Activated naive CD4-positive, alpha-beta T cell treated with anti-CD3 and anti-CD28 coated beads, Interleukin-2, amount 50 U/mL, for 24 hours (primary cell): ENCODE measurements around the gene ARNT2.

Experiments used
- H3K27ac Mint-ChIP-seq: one replicate; pipeline ENCODE4 v1.8.0; 2021; ENCODE audit warnings: mild to moderate bottlenecking, mixed read lengths
- H3K27me3 Mint-ChIP-seq: one replicate; pipeline ENCODE4 v1.8.0; 2021; ENCODE audit warnings: mixed read lengths
- H3K36me3 Mint-ChIP-seq: one replicate; pipeline ENCODE4 v1.8.0; 2021; ENCODE audit warnings: mixed read lengths
- H3K4me1 Mint-ChIP-seq: one replicate; pipeline ENCODE4 v1.8.0; 2021; ENCODE audit warnings: mixed read lengths
- H3K4me3 Mint-ChIP-seq: one replicate; pipeline ENCODE4 v1.8.0; 2021; ENCODE audit warnings: mild to moderate bottlenecking, mixed read lengths
- H3K9me3 Mint-ChIP-seq: one replicate; pipeline ENCODE4 v1.8.0; 2021; ENCODE audit warnings: mixed read lengths

The ARNT2 gene

GRCh38 chr15:80594091-80594889 lies 190.1 kb downstream of the ARNT2 start:
- Mint-ChIP-seq H3K9me3 (no peaks in the 10 kb centered on the region), H3K4me1 (no peaks in the 10 kb centered on the region), H3K4me3 (no peak overlapping the region), H3K36me3 (no peaks in the 10 kb centered on the region), H3K27ac (no peak overlapping the region), H3K27me3 (no peaks in the 10 kb centered on the region)

DNA sequence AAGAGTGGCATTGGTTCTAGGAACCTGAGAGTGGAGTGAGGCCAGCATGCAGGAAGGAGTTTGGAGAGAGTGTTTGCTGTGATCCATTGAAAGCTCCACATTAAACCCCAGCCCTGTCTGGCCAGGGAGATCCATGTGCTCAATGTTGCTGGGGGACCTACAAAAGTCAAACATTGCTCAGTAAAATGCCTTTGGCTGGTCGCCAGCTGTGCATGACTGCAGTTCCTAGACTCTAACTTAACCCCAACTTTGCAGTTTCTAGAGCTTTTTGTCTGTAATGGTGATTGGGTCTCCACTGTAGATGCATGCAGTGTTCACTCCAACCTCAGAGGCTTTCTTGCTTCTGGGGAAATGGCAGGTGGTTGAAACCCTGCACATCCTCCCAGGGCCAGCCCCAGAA lies 191.2 kb downstream of the ARNT2 start:
- no peaks in the 10 kb centered on the region for H3K9me3 Mint-ChIP-seq
- H3K27me3 Mint-ChIP-seq: no peaks in the 10 kb centered on the region
- H3K4me1 Mint-ChIP-seq: no peaks in the 10 kb centered on the region
- H3K36me3 Mint-ChIP-seq: no peaks in the 10 kb centered on the region
- no peak overlapping the region for H3K4me3 Mint-ChIP-seq
- no peak overlapping the region for H3K27ac Mint-ChIP-seq

DNA sequence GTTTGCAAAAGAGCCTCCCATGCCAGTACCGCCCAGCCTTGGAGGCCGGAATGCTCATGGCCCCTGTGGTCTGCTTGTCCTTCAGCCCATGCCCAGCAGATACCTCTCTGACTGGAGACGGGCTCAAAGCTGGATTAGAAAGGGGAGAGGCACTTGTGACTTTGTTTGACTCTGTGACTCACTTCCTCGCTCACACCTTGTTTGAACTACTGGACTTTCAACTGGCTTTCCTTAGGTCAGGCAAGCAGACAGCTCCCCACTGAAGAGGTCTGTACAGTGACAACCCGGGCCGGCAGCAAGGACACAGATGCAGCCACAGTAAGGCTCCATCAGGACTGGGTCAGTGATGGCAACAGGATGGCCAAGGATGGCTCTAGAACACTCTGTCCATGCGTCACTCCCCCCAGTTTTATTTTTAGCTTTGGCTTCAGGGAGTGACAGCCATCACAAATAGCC lies 192.4 kb downstream of the ARNT2 start:
- H3K4me3 Mint-ChIP-seq: no peak overlapping the region
- no peak overlapping the region for H3K27ac Mint-ChIP-seq
- H3K27me3 Mint-ChIP-seq: no peaks in the 10 kb centered on the region
- no peaks in the 10 kb centered on the region for H3K36me3 Mint-ChIP-seq
- H3K4me1 Mint-ChIP-seq: no peaks in the 10 kb centered on the region
- H3K9me3 Mint-ChIP-seq: no peaks in the 10 kb centered on the region

- no peaks in the 10 kb centered on the region for H3K36me3 Mint-ChIP-seq
- no peak overlapping the region for H3K27ac Mint-ChIP-seq
- no peak overlapping the region for H3K4me3 Mint-ChIP-seq
- no peaks in the 10 kb centered on the region for H3K9me3 Mint-ChIP-seq
- H3K4me1 Mint-ChIP-seq: no peaks in the 10 kb centered on the region
- H3K27me3 Mint-ChIP-seq: no peaks in the 10 kb centered on the region
Measured at GRCh38 chr15:80597076-80597475, 192.9 kb downstream of the ARNT2 start.

GRCh38 chr15:80599359-80599758 lies 195.2 kb downstream of the ARNT2 start:
- Mint-ChIP-seq H3K27ac (no peak overlapping the region), H3K4me1 (no peaks in the 10 kb centered on the region), H3K36me3 (no peaks in the 10 kb centered on the region), H3K4me3 (no peak overlapping the region), H3K27me3 (peaks cover 1% of the 10 kb centered on the region), H3K9me3 (no peaks in the 10 kb centered on the region)

DNA sequence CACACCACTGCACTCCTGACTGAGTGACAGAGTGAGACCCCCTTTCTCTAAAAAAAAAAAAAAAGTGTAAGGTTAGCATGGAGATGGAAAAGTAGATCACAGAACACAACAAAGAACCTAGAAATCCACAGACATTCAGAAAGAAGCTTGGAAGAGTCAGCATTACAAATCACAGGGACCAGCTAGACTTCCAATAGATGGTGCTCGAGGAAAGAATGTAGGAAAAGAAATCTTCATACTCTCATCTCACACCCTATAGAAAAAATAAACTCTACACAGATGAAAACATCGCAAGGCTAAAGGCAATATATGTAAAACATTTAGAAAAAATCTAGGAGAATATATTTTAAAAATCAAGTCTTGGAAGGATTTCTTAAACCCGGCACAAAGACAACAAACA lies 196.4 kb downstream of the ARNT2 start:
- Mint-ChIP-seq H3K36me3 (peaks cover 1% of the 10 kb centered on the region), H3K27ac (no peak overlapping the region), H3K9me3 (no peaks in the 10 kb centered on the region), H3K4me1 (no peaks in the 10 kb centered on the region), H3K27me3 (peaks cover 2% of the 10 kb centered on the region), H3K4me3 (no peak overlapping the region)

- Mint-ChIP-seq H3K27ac (no peak overlapping the region), H3K36me3 (peaks cover 3% of the 10 kb centered on the region), H3K9me3 (no peaks in the 10 kb centered on the region), H3K4me3 (no peak overlapping the region), H3K4me1 (no peaks in the 10 kb centered on the region), H3K27me3 (peaks cover 5% of the 10 kb centered on the region)
Measured at GRCh38 chr15:80601256-80601655, 197.1 kb downstream of the ARNT2 start.

DNA sequence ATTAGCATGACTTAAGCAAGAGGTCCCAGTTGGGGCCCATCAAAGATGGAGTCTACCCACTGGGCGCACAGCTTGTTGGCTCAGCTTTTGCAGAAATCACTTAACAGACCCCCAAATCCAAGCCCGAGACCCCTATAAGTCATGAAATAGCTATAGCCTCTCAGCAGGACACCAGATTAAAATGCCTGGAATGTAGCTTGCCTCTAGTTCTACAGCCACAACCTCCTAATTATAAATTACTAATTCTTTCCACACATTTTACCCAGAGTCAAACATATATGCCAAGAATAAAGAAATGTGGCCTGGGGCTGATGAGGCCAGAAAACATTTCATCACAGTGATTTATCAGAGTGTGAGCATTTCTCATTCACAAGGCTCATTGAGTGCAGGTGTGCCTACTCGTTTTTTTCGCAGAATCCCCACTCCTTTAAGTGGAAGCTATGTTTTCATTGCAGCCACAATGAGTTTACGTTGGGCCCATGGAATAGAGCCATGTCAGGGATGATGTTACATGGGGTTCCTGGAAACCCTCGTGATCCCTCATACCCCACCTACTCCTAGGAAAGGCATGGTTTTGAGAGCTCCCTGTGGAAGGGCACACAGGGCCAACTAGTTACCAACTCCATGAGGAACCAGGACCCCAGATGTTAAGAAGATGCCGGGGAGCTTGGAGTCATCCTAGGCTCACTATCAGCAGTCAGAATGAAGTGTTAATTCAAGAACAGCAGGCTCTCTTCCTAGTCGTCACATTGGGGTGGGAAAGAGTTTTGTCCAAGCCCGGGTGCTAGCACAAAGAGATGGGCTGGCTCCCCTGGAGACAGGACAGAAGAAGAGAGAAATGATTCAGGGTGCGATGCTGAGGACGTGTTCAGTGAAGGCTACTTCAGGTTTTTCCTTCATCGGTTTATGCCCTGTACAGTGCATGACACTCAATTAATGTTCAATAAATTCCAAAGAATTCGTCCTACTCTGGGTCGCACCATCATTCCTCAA lies 200.7 kb downstream of the ARNT2 start:
- peaks cover 5% of the 10 kb centered on the region for H3K27me3 Mint-ChIP-seq
- no peaks in the 10 kb centered on the region for H3K4me1 Mint-ChIP-seq
- H3K9me3 Mint-ChIP-seq: no peaks in the 10 kb centered on the region
- H3K36me3 Mint-ChIP-seq: peaks cover 3% of the 10 kb centered on the region
- H3K27ac Mint-ChIP-seq: no peak overlapping the region
- H3K4me3 Mint-ChIP-seq: no peak overlapping the region

DNA sequence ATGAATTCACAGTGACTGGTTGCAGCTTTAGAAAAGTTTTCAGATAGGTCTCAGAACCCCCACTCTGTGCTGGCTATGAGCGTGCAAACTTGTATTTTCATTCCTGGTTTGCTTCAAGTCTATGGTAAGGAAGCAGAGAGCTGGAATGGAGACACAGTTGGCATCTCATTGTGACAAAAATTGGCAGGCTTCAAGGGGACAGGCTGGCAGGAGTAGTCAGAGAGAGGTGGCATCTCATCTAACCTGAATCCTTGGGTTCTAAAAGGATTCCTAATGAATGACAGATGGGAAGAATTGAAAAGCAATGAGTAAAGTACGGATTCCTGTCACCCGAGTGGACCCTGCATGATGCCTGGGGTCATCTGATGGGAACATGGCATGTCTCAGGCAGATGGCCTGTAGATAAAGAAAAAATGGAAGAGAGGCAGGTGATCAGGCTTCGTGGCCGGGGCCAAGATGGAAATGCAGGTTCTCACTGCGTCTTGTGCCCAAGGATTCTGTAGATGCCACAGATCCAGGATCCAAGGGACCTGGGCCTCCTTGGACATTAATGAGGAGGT lies 201.5 kb downstream of the ARNT2 start:
- peaks cover 5% of the 10 kb centered on the region for H3K27me3 Mint-ChIP-seq
- H3K9me3 Mint-ChIP-seq: no peaks in the 10 kb centered on the region
- H3K4me3 Mint-ChIP-seq: no peak overlapping the region
- H3K4me1 Mint-ChIP-seq: no peaks in the 10 kb centered on the region
- H3K27ac Mint-ChIP-seq: no peak overlapping the region
- peaks cover 3% of the 10 kb centered on the region for H3K36me3 Mint-ChIP-seq

DNA sequence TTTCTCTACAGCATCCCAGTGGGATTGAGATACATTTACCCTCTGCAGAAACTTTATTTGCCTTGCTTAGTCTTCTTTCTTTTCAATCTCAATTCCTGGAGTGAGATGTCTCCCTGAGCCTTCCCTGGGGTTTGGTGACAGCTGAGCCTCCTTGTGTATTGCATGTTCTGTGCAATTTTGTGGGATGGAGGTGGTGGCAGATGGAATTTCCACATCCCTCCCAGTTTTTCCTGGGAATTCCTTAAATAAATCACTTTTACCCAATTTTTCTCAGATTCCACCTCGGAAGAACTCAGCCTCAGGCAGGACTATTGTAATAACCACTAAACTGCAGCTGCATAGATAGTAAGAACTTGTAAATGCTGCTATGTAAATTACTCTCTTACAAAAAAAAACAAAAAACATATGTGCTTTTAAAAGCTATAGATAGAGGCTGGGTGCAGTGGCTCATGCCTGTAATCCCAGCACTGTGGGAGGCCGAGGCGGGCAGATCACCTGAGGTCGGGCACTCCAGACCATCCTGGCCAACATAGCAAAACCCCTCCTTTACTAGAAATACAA lies 202.4 kb downstream of the ARNT2 start:
- peaks cover 5% of the 10 kb centered on the region for H3K27me3 Mint-ChIP-seq
- H3K9me3 Mint-ChIP-seq: no peaks in the 10 kb centered on the region
- no peaks in the 10 kb centered on the region for H3K4me1 Mint-ChIP-seq
- H3K27ac Mint-ChIP-seq: no peak overlapping the region
- H3K36me3 Mint-ChIP-seq: peaks cover 3% of the 10 kb centered on the region
- no peak overlapping the region for H3K4me3 Mint-ChIP-seq

GRCh38 chr15:80607287-80607980 lies 203.3 kb downstream of the ARNT2 start:
- Mint-ChIP-seq H3K9me3 (no peaks in the 10 kb centered on the region), H3K4me3 (no peak overlapping the region), H3K36me3 (peaks cover 3% of the 10 kb centered on the region), H3K4me1 (no peaks in the 10 kb centered on the region), H3K27ac (no peak overlapping the region), H3K27me3 (peaks cover 5% of the 10 kb centered on the region)

GRCh38 chr15:80608688-80609087 lies 204.5 kb downstream of the ARNT2 start:
- no peaks in the 10 kb centered on the region for H3K9me3 Mint-ChIP-seq
- H3K4me3 Mint-ChIP-seq: no peak overlapping the region
- H3K4me1 Mint-ChIP-seq: no peaks in the 10 kb centered on the region
- no peak overlapping the region for H3K27ac Mint-ChIP-seq
- H3K27me3 Mint-ChIP-seq: peaks cover 4% of the 10 kb centered on the region
- H3K36me3 Mint-ChIP-seq: peaks cover 3% of the 10 kb centered on the region

- Mint-ChIP-seq H3K9me3 (no peaks in the 10 kb centered on the region), H3K27ac (no peak overlapping the region), H3K27me3 (peaks cover 4% of the 10 kb centered on the region), H3K4me1 (no peaks in the 10 kb centered on the region), H3K36me3 (peaks cover 3% of the 10 kb centered on the region), H3K4me3 (no peak overlapping the region)
Measured at GRCh38 chr15:80609091-80609490, 204.9 kb downstream of the ARNT2 start.

DNA sequence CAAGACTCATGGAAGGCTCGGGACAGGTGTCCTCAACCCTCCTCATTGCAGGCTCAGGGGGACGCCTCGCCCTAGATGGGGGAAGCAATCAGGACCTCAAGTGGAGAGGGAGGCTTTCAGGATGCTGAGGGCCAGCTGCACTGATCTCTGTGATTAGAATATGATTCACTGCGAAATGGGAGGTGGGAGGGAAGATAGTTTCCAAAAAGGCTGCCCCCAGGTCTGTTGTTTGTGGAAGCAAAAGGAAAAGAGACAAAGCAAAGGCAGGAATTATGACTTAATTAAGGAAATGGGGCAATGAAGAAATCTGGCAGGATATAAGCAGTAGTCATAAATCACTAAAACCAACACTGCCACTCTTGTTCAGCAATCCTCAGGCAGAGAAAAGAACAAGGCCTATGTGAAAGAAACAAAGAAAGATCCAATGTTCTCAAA lies 205.3 kb downstream of the ARNT2 start:
- Mint-ChIP-seq H3K27ac (no peak overlapping the region), H3K4me3 (no peak overlapping the region), H3K36me3 (peaks cover 3% of the 10 kb centered on the region), H3K4me1 (no peaks in the 10 kb centered on the region), H3K27me3 (peaks cover 4% of the 10 kb centered on the region), H3K9me3 (no peaks in the 10 kb centered on the region)

DNA sequence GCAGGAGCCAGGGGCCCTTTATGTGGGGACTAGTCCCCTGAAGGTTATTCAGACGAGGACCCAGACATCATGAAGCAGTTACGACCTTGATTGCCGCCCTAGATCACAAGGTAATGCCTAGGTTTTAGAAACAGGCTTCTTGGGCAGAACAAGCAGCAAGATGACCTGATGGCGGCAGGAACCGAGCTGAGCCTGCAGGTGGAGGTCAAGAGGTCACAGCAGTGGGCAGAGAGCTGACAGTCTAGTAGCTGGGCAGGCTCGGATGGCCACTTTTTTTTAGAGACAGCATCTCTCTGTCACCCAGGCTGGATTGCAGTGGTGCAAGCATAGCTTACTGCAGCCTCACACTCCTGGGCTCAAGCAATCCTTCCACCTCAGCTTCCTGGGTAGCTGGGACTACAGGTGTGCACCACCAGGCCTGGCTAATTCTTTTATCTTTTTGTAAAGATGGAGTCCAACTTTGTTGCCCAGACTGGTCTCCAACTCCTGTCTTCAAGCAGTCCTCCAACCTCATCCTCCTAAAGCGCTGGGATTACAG lies 207.4 kb downstream of the ARNT2 start:
- Mint-ChIP-seq H3K4me3 (no peak overlapping the region), H3K36me3 (no peaks in the 10 kb centered on the region), H3K27ac (no peak overlapping the region), H3K27me3 (peaks cover 3% of the 10 kb centered on the region), H3K4me1 (no peaks in the 10 kb centered on the region), H3K9me3 (no peaks in the 10 kb centered on the region)
